HepG2 (cell line): ENCODE results near the gene NME2. TPM values are rescaled to one million over a fixed set of nuclear protein-coding genes. Genes with fewer than 3 reads are reported as not detected.

Experiments used
- AKAP8 ChIP-seq: sonication (generic); formaldehyde crosslinking; IDR thresholded peaks from 2 replicates; pipeline ENCODE4 v1.5.1; 2020; ENCODE audit warnings: mild to moderate bottlenecking, missing genetic modification reagents
- DNMT1 ChIP-seq: sonication (generic); formaldehyde crosslinking; IDR thresholded peaks from 2 replicates; pipeline ENCODE4 v1.5.1; 2020; ENCODE audit warnings: mild to moderate bottlenecking, missing genetic modification reagents
- FOSL2 ChIP-seq: sonication (generic); formaldehyde crosslinking; IDR thresholded peaks from 2 replicates; pipeline ENCODE4 v1.4.0; 2020; ENCODE audit warnings: missing genetic modification reagents
- FOXK1 ChIP-seq: sonication (generic); formaldehyde crosslinking; IDR thresholded peaks from 2 replicates; pipeline ENCODE4 v1.4.0; 2020; ENCODE audit warnings: low read depth, missing genetic modification reagents, borderline replicate concordance
- FOXK2 ChIP-seq: fragments of 450-650 bp; IDR thresholded peaks from 2 replicates; pipeline ENCODE4 v1.6.1; 2016
- GRHL1 ChIP-seq: sonication (generic); formaldehyde crosslinking; conservative IDR thresholded peaks from 2 replicates; pipeline ENCODE4 v1.8.0; 2022; ENCODE audit warnings: missing genetic modification reagents
- MAZ ChIP-seq, 2 experiments: sonication (generic) in 1 of 2; formaldehyde crosslinking in 1 of 2; IDR thresholded peaks; 2 replicates each; pipeline versions ENCODE4 v1.5.0 to v1.6.1; 2012 to 2020; ENCODE audit warnings: low read depth in 2 of 2, mild to moderate bottlenecking in 2 of 2, borderline replicate concordance in 1 of 2, improper control_type of control experiment in 1 of 2, low read length in 1 of 2, missing genetic modification reagents in 1 of 2, moderate library complexity in 1 of 2
- MTF1 ChIP-seq: sonication (generic); formaldehyde crosslinking; IDR thresholded peaks from 2 replicates; pipeline ENCODE4 v1.5.0; 2020; ENCODE audit warnings: missing genetic modification reagents
- NFYB ChIP-seq: sonication (generic); formaldehyde crosslinking; IDR thresholded peaks from 2 replicates; pipeline ENCODE4 v1.4.0; 2020; ENCODE audit warnings: missing genetic modification reagents
- NPAS2 ChIP-seq: sonication (generic); formaldehyde crosslinking; IDR thresholded peaks from 2 replicates; pipeline ENCODE4 v1.8.0; 2022; ENCODE audit warnings: mild to moderate bottlenecking, missing genetic modification reagents, borderline replicate concordance
- PHF21A ChIP-seq: sonication (generic); formaldehyde crosslinking; IDR thresholded peaks from 2 replicates; pipeline ENCODE4 v1.5.0; 2020; ENCODE audit warnings: mild to moderate bottlenecking, missing genetic modification reagents
- SRSF1 ChIP-seq: fragments of 200-400 bp; formaldehyde crosslinking; optimal IDR thresholded peaks from 2 replicates; pipeline ENCODE3; 2017; ENCODE audit warnings: mild to moderate bottlenecking, low read depth, low read length, moderate library complexity
- TAF15 ChIP-seq: fragments of 200-400 bp; formaldehyde crosslinking; IDR thresholded peaks from one replicate; pipeline ENCODE4 v1.6.1; 2018; ENCODE audit warnings: mild to moderate bottlenecking, low read depth, low read length; ENCODE audit not compliant: poor library complexity, severe bottlenecking
- ZC3H13 ChIP-seq: sonication (generic); formaldehyde crosslinking; IDR thresholded peaks from 2 replicates; pipeline ENCODE4 v1.8.1; 2023; ENCODE audit warnings: mild to moderate bottlenecking, missing genetic modification reagents, moderate library complexity
- ZFP90 ChIP-seq: sonication (generic); formaldehyde crosslinking; IDR thresholded peaks from 2 replicates; pipeline ENCODE4 v1.8.0; 2022; ENCODE audit warnings: missing genetic modification reagents, mild to moderate bottlenecking, inconsistent platforms, borderline replicate concordance
- ZNF205 ChIP-seq: IDR thresholded peaks from 2 replicates; pipeline ENCODE4 v1.6.1; 2018; ENCODE audit warnings: missing biosample characterization, missing genetic modification reagents
- ZNF558 ChIP-seq: sonication (generic); formaldehyde crosslinking; IDR thresholded peaks from 2 replicates; pipeline ENCODE4 v1.9.0; 2022; ENCODE audit warnings: mild to moderate bottlenecking, missing genetic modification reagents, borderline replicate concordance
- ZNF589 ChIP-seq: sonication (generic); formaldehyde crosslinking; conservative IDR thresholded peaks from 2 replicates; pipeline ENCODE4 v1.8.0; 2022; ENCODE audit warnings: mild to moderate bottlenecking, moderate library complexity, missing genetic modification reagents
- ZNF644 ChIP-seq: IDR thresholded peaks from 2 replicates; pipeline ENCODE4 v1.6.1; 2016; ENCODE audit warnings: low read depth
- ZNF720 ChIP-seq: sonication (generic); formaldehyde crosslinking; IDR thresholded peaks from 2 replicates; pipeline ENCODE4 v1.4.0; 2020; ENCODE audit warnings: missing genetic modification reagents
- ZNF761 ChIP-seq: sonication (generic); formaldehyde crosslinking; conservative IDR thresholded peaks from 2 replicates; pipeline ENCODE4 v1.4.0; 2020; ENCODE audit warnings: mild to moderate bottlenecking, missing genetic modification reagents
- ZNF772 ChIP-seq: sonication (generic); formaldehyde crosslinking; IDR thresholded peaks from 2 replicates; pipeline ENCODE4 v1.5.0; 2020; ENCODE audit warnings: mild to moderate bottlenecking, missing genetic modification reagents
- polyA plus RNA-seq, 8 experiments: library from polyadenylated mRNA; depleted of rRNA in 3 of 8; stranded (reverse) in 7 of 8; unstranded in 1 of 8; fragments of >200 nt; fragmentation: Illumina TruSeq in 4 of 8; extraction: Trizol in 4 of 8; gene quantifications; 2 replicates each; pipeline versions ENCODE4 v1.2.1 to v1.2.3, GENCODE V29; 2011 to 2016; ENCODE audit warnings: low read depth in 4 of 8, missing spikeins in 1 of 8, mixed read lengths in 1 of 8; ENCODE audit not compliant: insufficient read depth in 1 of 8
- total RNA-seq, 5 experiments: library from RNA; depleted of rRNA; stranded (reverse); fragments of >200 nt; fragmentation: Illumina TruSeq; extraction: Trizol; gene quantifications; 2 replicates each; pipeline ENCODE4 v1.2.3, GENCODE V29; 2016; ENCODE audit warnings: low read depth in 1 of 5
- TF ChIP-seq, protein P1 (sequence below): fragments of 450-650 bp; IDR thresholded peaks from 2 replicates; pipeline ENCODE4 v1.6.1; 2017; ENCODE audit warnings: mild to moderate bottlenecking
- TF ChIP-seq, protein P2 (sequence below): conservative IDR thresholded peaks from 2 replicates; pipeline ENCODE4 v1.6.1; 2018; ENCODE audit warnings: missing genetic modification reagents

The NME2 gene
- total and polyA plus RNA-seq, 2 of the 13 experiments (the other 11 are each of a cell fraction or from before 2014, with no cell fraction given) = 790 to 1,213 TPM

DNA sequence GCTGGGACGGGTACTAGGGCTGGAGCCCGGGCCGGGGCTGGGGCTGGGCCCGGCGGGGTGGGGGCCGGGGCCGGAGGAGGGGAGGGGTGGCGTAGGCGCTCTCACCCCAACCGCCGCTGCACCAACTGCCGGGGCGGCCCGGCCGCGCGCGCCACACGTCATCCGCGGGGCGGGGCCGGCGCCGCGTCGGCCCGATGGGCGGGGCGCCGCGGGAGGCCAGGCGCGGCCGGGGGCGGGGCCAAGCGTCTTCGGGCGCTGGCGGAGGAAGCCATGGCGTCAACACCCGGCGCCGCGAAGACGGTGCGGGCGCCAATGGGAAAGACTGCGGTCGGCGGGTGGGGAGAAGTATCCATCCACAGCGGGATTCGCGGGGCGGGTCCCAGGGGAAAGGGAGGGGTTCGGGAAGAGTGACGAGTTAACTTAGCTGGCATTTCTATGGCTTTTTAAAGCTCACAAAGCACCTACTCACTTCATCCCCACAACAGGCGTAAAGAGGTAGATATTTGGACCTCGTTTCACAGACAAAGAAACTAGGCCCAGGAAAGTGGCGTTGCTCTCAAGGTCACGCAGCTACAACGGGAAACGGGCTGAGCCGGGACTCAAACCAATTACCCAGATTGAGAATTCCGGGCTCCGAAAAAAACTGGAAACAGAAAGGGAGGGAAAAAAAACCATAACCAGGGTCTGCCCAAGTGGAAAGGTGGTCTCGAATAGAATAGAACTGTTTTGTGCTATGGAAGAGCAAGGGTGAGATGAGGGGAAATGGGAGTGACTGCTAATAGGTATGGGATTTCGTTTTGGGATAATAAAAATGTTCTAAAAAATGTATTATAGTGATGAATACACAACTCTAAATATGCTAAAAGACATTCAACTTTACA, 45.2 kb upstream of the NME2 start, which contains the start of gene SPAG9 (continued):
- TF ChIP-seq FOSL2 (CRISPR knock-in tag) (no peak; the same call in 1 of the 2 replicates), NFYB (CRISPR knock-in tag) (peak; percentile 81), ZNF761 (CRISPR knock-in tag) (no peak; the same call in none of the 2 replicates), ZNF772 (CRISPR knock-in tag) (peak; percentile 4; the same call in 1 of the 2 replicates), GRHL1 (CRISPR knock-in tag) (no peak), SRSF1 (no peak), FOXK2 (peak; percentile 77), ZNF589 (no peak; the same call in 1 of the 2 replicates), ZNF644 (CRISPR knock-in tag) (no peak), ZC3H13 (CRISPR knock-in tag) (no peak), ZFP90 (CRISPR knock-in tag) (no peak), ZNF205 (CRISPR knock-in tag) (no peak), TAF15 (no peak), ZNF558 (0 out of 2 replicates have a peak, but pooled peaks have one; percentile 21), MAZ (IDR thresholded peaks at IDR 0.05; ENCODE audit: borderline replicate concordance, low read depth, low read length) (peak; percentile 68), MAZ (CRISPR knock-in tag; IDR thresholded peaks at IDR 0.05; ENCODE audit: low read depth) (peak; percentile 65), PHF21A (CRISPR knock-in tag) (no peak; the same call in 1 of the 2 replicates), AKAP8 (peak; percentile 42; the same call in 1 of the 2 replicates), MTF1 (no peak), FOXK1 (CRISPR knock-in tag) (peak; percentile 42; the same call in 1 of the 2 replicates), DNMT1 (CRISPR knock-in tag) (no peak), ZNF720 (CRISPR knock-in tag) (no peak), NPAS2 (CRISPR knock-in tag) (no peak)
- TF ChIP-seq, protein P1, sequence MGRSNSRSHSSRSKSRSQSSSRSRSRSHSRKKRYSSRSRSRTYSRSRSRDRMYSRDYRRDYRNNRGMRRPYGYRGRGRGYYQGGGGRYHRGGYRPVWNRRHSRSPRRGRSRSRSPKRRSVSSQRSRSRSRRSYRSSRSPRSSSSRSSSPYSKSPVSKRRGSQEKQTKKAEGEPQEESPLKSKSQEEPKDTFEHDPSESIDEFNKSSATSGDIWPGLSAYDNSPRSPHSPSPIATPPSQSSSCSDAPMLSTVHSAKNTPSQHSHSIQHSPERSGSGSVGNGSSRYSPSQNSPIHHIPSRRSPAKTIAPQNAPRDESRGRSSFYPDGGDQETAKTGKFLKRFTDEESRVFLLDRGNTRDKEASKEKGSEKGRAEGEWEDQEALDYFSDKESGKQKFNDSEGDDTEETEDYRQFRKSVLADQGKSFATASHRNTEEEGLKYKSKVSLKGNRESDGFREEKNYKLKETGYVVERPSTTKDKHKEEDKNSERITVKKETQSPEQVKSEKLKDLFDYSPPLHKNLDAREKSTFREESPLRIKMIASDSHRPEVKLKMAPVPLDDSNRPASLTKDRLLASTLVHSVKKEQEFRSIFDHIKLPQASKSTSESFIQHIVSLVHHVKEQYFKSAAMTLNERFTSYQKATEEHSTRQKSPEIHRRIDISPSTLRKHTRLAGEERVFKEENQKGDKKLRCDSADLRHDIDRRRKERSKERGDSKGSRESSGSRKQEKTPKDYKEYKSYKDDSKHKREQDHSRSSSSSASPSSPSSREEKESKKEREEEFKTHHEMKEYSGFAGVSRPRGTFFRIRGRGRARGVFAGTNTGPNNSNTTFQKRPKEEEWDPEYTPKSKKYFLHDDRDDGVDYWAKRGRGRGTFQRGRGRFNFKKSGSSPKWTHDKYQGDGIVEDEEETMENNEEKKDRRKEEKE = no peak
- TF ChIP-seq, protein P2, sequence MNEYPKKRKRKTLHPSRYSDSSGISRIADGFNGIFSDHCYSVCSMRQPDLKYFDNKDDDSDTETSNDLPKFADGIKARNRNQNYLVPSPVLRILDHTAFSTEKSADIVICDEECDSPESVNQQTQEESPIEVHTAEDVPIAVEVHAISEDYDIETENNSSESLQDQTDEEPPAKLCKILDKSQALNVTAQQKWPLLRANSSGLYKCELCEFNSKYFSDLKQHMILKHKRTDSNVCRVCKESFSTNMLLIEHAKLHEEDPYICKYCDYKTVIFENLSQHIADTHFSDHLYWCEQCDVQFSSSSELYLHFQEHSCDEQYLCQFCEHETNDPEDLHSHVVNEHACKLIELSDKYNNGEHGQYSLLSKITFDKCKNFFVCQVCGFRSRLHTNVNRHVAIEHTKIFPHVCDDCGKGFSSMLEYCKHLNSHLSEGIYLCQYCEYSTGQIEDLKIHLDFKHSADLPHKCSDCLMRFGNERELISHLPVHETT (CRISPR knock-in tag) = peak; percentile 36; the same call in 1 of the 2 replicates
